ENCODE results near the gene HDHD5.

- TF ChIP-seq, protein P1, sequence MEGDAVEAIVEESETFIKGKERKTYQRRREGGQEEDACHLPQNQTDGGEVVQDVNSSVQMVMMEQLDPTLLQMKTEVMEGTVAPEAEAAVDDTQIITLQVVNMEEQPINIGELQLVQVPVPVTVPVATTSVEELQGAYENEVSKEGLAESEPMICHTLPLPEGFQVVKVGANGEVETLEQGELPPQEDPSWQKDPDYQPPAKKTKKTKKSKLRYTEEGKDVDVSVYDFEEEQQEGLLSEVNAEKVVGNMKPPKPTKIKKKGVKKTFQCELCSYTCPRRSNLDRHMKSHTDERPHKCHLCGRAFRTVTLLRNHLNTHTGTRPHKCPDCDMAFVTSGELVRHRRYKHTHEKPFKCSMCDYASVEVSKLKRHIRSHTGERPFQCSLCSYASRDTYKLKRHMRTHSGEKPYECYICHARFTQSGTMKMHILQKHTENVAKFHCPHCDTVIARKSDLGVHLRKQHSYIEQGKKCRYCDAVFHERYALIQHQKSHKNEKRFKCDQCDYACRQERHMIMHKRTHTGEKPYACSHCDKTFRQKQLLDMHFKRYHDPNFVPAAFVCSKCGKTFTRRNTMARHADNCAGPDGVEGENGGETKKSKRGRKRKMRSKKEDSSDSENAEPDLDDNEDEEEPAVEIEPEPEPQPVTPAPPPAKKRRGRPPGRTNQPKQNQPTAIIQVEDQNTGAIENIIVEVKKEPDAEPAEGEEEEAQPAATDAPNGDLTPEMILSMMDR (IDR thresholded peaks at IDR 0.05): no peak
- TF ChIP-seq POLR2A (IDR thresholded peaks at IDR 0.05): no peak
Observed at GRCh38 chr22:17104336-17104935, 54.6 kb downstream of the HDHD5 start.

All from uterus (tissue), 2 donors.